BJ (cell line): ENCODE measurements around the gene FREM3. TPM values are rescaled to one million over a fixed set of nuclear protein-coding genes. Genes with fewer than 3 reads are reported as not detected.

Source experiments
- CTCF ChIA-PET: fragments of 350-600 bp; formaldehyde crosslinking; extraction: SDS; loops from one replicate; lab custom pipeline; 2021; ENCODE audit warnings: antibody characterized with exemption, inconsistent platforms; lab: Yijun Ruan, JAX
- POLR2A ChIA-PET: fragments of 300-600 bp; sonication (Branson Sonifier 250); formaldehyde crosslinking; extraction: SDS; loops from one replicate; lab custom pipeline; 2021; ENCODE audit warnings: antibody characterized with exemption; lab: Charles Lee
- DNase-seq: peaks from one replicate; pipeline ENCODE4 v3.0.0-alpha.2; 2011; ENCODE audit warnings: low read depth
- H3K27me3 ChIP-seq: 2 replicates; pipeline ENCODE4 v1.6.0; 2011; ENCODE audit warnings: low read length; ENCODE audit not compliant: control insufficient read depth, insufficient read depth
- H3K36me3 ChIP-seq: 2 replicates; pipeline ENCODE4 v1.5.1; 2011; ENCODE audit warnings: low read length; ENCODE audit not compliant: control insufficient read depth, insufficient read depth
- H3K4me3 ChIP-seq: 2 replicates; pipeline ENCODE4 v1.5.1; 2011; ENCODE audit warnings: low read depth, mild to moderate bottlenecking, control low read depth, low read length
- polyA plus RNA-seq: library from polyadenylated mRNA; depleted of rRNA; stranded (reverse); fragments of >200 nt; gene quantifications from 2 replicates; pipeline ENCODE4 v1.2.3, GENCODE V29; 2011
- TF ChIP-seq, protein P1 (sequence below): IDR thresholded peaks from 2 replicates; pipeline ENCODE4 v1.5.1; 2011; ENCODE audit warnings: low read depth, mild to moderate bottlenecking, control low read depth, inconsistent platforms, low read length, moderate library complexity; ENCODE audit not compliant: insufficient read depth

FREM3 gene
- polyA plus RNA-seq, 1 experiment, result not detected

GRCh38 chr4:143606480-143606879 lies 94.0 kb downstream of the FREM3 start:
- DNase-seq, result no peak
- Histone ChIP-seq H3K36me3 (no peaks in the 10 kb centered on the region), H3K4me3 (no peak overlapping the region), H3K27me3 (no peaks in the 10 kb centered on the region)
- TF ChIP-seq, protein P1, sequence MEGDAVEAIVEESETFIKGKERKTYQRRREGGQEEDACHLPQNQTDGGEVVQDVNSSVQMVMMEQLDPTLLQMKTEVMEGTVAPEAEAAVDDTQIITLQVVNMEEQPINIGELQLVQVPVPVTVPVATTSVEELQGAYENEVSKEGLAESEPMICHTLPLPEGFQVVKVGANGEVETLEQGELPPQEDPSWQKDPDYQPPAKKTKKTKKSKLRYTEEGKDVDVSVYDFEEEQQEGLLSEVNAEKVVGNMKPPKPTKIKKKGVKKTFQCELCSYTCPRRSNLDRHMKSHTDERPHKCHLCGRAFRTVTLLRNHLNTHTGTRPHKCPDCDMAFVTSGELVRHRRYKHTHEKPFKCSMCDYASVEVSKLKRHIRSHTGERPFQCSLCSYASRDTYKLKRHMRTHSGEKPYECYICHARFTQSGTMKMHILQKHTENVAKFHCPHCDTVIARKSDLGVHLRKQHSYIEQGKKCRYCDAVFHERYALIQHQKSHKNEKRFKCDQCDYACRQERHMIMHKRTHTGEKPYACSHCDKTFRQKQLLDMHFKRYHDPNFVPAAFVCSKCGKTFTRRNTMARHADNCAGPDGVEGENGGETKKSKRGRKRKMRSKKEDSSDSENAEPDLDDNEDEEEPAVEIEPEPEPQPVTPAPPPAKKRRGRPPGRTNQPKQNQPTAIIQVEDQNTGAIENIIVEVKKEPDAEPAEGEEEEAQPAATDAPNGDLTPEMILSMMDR, result no peak
- ChIA-PET CTCF (no interaction called here), POLR2A (no interaction called here)

- TF ChIP-seq, protein P1, result no peak
- Histone ChIP-seq H3K36me3 (no peaks in the 10 kb centered on the region), H3K4me3 (no peak overlapping the region), H3K27me3 (no peaks in the 10 kb centered on the region)
- POLR2A ChIA-PET, result no interaction called here
- no peak for DNase-seq
- CTCF ChIA-PET, result no interaction called here
These were observed 100.6 kb downstream of the FREM3 start for GRCh38 chr4:143599827-143600226.

- no peak for DNase-seq
- Histone ChIP-seq H3K36me3 (no peaks in the 10 kb centered on the region), H3K27me3 (no peaks in the 10 kb centered on the region), H3K4me3 (no peak overlapping the region)
- TF ChIP-seq, protein P1, result no peak
- CTCF ChIA-PET, result no interaction called here
- POLR2A ChIA-PET, result no interaction called here
These were observed 101.7 kb downstream of the FREM3 start for GRCh38 chr4:143598816-143599215.

- POLR2A ChIA-PET, result no interaction called here
- no peak for DNase-seq
- no peaks in the 10 kb centered on the region for H3K36me3 ChIP-seq
- CTCF ChIA-PET, result no interaction called here
- TF ChIP-seq, protein P1, result no peak
- H3K27me3 ChIP-seq, result no peaks in the 10 kb centered on the region
- no peak overlapping the region for H3K4me3 ChIP-seq
These were observed 103.2 kb downstream of the FREM3 start for GRCh38 chr4:143597276-143597675.

DNA sequence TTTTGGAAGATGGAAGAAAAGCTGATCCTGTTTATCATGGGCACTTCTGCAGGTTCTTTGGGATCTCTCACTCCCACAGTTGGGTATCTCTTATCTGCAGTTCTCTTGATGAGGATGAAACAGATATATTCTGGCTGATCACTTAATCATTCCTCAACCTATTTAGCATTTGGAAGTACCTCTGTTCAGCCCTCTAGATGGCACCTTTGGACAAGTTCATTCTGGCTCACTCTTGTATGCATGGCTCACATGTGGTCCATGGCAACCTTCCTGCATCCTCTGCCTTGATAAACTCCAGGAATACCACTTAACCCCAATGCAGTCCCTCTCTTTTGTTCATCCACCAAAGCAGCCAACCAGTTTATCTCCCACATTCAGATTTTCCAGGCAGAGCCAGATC lies 112.8 kb downstream of the FREM3 start:
- Histone ChIP-seq H3K36me3 (no peaks in the 10 kb centered on the region), H3K27me3 (no peaks in the 10 kb centered on the region), H3K4me3 (no peak overlapping the region)
- TF ChIP-seq, protein P1, result no peak
- no peak for DNase-seq
- ChIA-PET POLR2A (no interaction called here), CTCF (no interaction called here)
